Naive thymus-derived CD4-positive, alpha-beta T cell (primary cell): ENCODE data around the gene RNF227. TPM values are rescaled to one million over a fixed set of nuclear protein-coding genes. Genes with fewer than 3 reads are reported as not detected.
A peak's percentile ranks its signal among the peaks of the same experiment; 100 is the strongest.

Experiments used
- ATAC-seq: fragments of 150-1000 bp; cut with Tn5 transposase; 2 replicates; pipeline ENCODE4 v1.10.0; 2021; ENCODE audit warnings: mild to moderate bottlenecking, moderate library complexity
- CTCF ChIA-PET: fragments of 350-600 bp; sonication (Branson Sonifier 250); formaldehyde crosslinking; loops from one replicate; lab custom pipeline; 2021; ENCODE audit warnings: antibody characterized with exemption; lab: Charles Lee
- POLR2A ChIA-PET: fragments of 350-600 bp; sonication (Branson Sonifier 250); formaldehyde crosslinking; loops from one replicate; lab custom pipeline; 2021; ENCODE audit warnings: antibody characterized with exemption, inconsistent platforms; lab: Charles Lee
- DNase-seq, 9 donors: peaks; one replicate each; pipeline versions ENCODE4 v3.0.0 to v3.0.0-alpha.2; 2020 to 2022; ENCODE audit warnings: mixed read lengths in 1 of 9
- H3K27ac ChIP-seq: one replicate; pipeline ENCODE4 v1.7.0; 2013; ENCODE audit warnings: mild to moderate bottlenecking, low read depth, low read length, moderate library complexity
- H3K27me3 ChIP-seq, 2 donors: one replicate each; pipeline ENCODE4 v1.7.0; 2013; ENCODE audit warnings: low read length in 2 of 2, mild to moderate bottlenecking in 2 of 2, moderate library complexity in 2 of 2; ENCODE audit not compliant: control insufficient read depth in 2 of 2, insufficient read depth in 2 of 2
- H3K36me3 ChIP-seq, 3 experiments: 1 replicate in 2 of 3; 2 replicates in 1 of 3; pipeline ENCODE4 v1.7.0; 2013; ENCODE audit warnings: low read length in 3 of 3, mild to moderate bottlenecking in 3 of 3, moderate library complexity in 1 of 3; ENCODE audit not compliant: insufficient read depth in 3 of 3, control insufficient read depth in 2 of 3
- H3K4me1 ChIP-seq, 2 donors: one replicate each; pipeline ENCODE4 v1.7.0; 2013; ENCODE audit warnings: low read length in 2 of 2, mild to moderate bottlenecking in 2 of 2, moderate library complexity in 1 of 2; ENCODE audit not compliant: control insufficient read depth in 2 of 2, insufficient read depth in 2 of 2
- H3K4me3 ChIP-seq: 2 replicates; pipeline ENCODE4 v1.7.0; 2013; ENCODE audit warnings: mild to moderate bottlenecking, low read length
- H3K9me3 ChIP-seq, 3 experiments: 1 replicate in 2 of 3; 2 replicates in 1 of 3; pipeline ENCODE4 v1.7.0; 2013; ENCODE audit warnings: low read length in 3 of 3; ENCODE audit not compliant: control insufficient read depth in 2 of 3
- H3K27ac Mint-ChIP-seq, 9 donors: one replicate each; pipeline ENCODE4 v1.8.0; 2020 to 2022; ENCODE audit warnings: mixed read lengths in 9 of 9, mild to moderate bottlenecking in 8 of 9, moderate library complexity in 5 of 9, inconsistent platforms in 2 of 9
- H3K27me3 Mint-ChIP-seq, 5 donors: one replicate each; pipeline ENCODE4 v1.8.0; 2021 to 2022; ENCODE audit warnings: mixed read lengths in 5 of 5, mild to moderate bottlenecking in 1 of 5
- H3K36me3 Mint-ChIP-seq, 5 donors: one replicate each; pipeline ENCODE4 v1.8.0; 2020 to 2022; ENCODE audit warnings: mixed read lengths in 5 of 5, mild to moderate bottlenecking in 3 of 5, inconsistent platforms in 1 of 5
- H3K4me1 Mint-ChIP-seq, 7 donors: one replicate each; pipeline ENCODE4 v1.8.0; 2020 to 2022; ENCODE audit warnings: mixed read lengths in 7 of 7, mild to moderate bottlenecking in 3 of 7, inconsistent platforms in 1 of 7
- H3K4me3 Mint-ChIP-seq, 10 donors: one replicate each; pipeline ENCODE4 v1.8.0; 2020 to 2022; ENCODE audit warnings: mild to moderate bottlenecking in 10 of 10, mixed read lengths in 10 of 10, moderate library complexity in 6 of 10, inconsistent platforms in 2 of 10
- H3K9me3 Mint-ChIP-seq, 11 donors: one replicate each; pipeline ENCODE4 v1.8.0; 2020 to 2022; ENCODE audit warnings: mixed read lengths in 11 of 11, mild to moderate bottlenecking in 4 of 11, inconsistent platforms in 1 of 11, moderate library complexity in 1 of 11
- intact Hi-C, 2 donors: fragments of 100-400 bp; cut with micrococcal nuclease; formaldehyde crosslinking; loops; one replicate each; pipeline ENCODE4 v1.15.1; 2023
- polyA plus RNA-seq, 2 donors: library from polyadenylated mRNA; unstranded; fragments of 300-500 nt; fragmentation: Illumina TruSeq; gene quantifications; one replicate each; pipeline ENCODE4 v1.2.3, GENCODE V29; 2021
- total RNA-seq, 6 experiments: library from RNA in 5 of 6; stranded (reverse) in 5 of 6; gene quantifications; 1 replicate in 5 of 6; 2 replicates in 1 of 6; pipeline ENCODE4 v1.2.3 and lab custom pipeline; 2021 to 2026

The RNF227 gene
- total and polyA plus RNA-seq, 7 experiments from 2014 or later: 2.6 to 8.2 (median 4.9) TPM

- Histone ChIP-seq H3K4me3 (no peak overlapping the region), H3K27me3 (no peaks in the 10 kb centered on the region), H3K9me3 (no peaks in the 10 kb centered on the region), H3K4me1 (no peaks in the 10 kb centered on the region), H3K36me3 (peaks cover 55 to 99% (median 74%) of the 10 kb centered on the region in 3 experiments), H3K27ac (no peak overlapping the region)
- no peaks in the 10 kb centered on the region for H3K27me3 Mint-ChIP-seq
- peaks cover 0 to 10% (median 0%) of the 10 kb centered on the region in 7 donors for H3K4me1 Mint-ChIP-seq
- ChIA-PET POLR2A (interaction anchor here (1.0 to 1.2 kb wide), 4 partner anchors 9 to 29 kb away, joined by 3 to 9 read pairs (median 4); partner anchors contain the start of genes CNTROB and RNF227), CTCF (interaction anchor here (0.9 kb wide), 1 partner anchor 47 kb away, joined by 3 read pairs; no protein-coding TSS in a partner anchor)
- H3K36me3 Mint-ChIP-seq: peaks cover 34 to 80% (median 52%) of the 10 kb centered on the region in 5 donors
- peak overlapping the region in 8 of 9 donors; percentile 5 to 90 (median 56) for H3K27ac Mint-ChIP-seq
- H3K4me3 Mint-ChIP-seq: no peak overlapping the region
- ATAC-seq (no peak), DNase-seq (no peak)
- intact Hi-C loops: no loop called here
- H3K9me3 Mint-ChIP-seq: no peaks in the 10 kb centered on the region
Observed at GRCh38 chr17:7903154-7904103, 12.7 kb downstream of the RNF227 start.

- peaks cover 30 to 80% (median 57%) of the 10 kb centered on the region in 5 donors for H3K36me3 Mint-ChIP-seq
- intact Hi-C loops: loop anchor here (1.0 to 2.0 kb wide), 3 partner anchors 15 to 35 kb away; no protein-coding TSS in a partner anchor
- ChIA-PET CTCF (interaction anchor here (0.7 to 3.1 kb wide), 6 partner anchors 9 to 99 kb away, joined by 3 to 10 read pairs (median 4); partner anchors contain the start of gene CHD3), POLR2A (interaction anchor here (0.9 to 1.1 kb wide), 3 partner anchors 14 to 34 kb away, joined by 3 to 4 read pairs (median 4); no protein-coding TSS in a partner anchor)
- Histone ChIP-seq H3K9me3 (no peaks in the 10 kb centered on the region), H3K4me3 (no peak overlapping the region), H3K27me3 (no peaks in the 10 kb centered on the region), H3K27ac (no peak overlapping the region), H3K36me3 (peaks cover 59 to 93% (median 62%) of the 10 kb centered on the region in 3 experiments), H3K4me1 (no peaks in the 10 kb centered on the region)
- ATAC-seq (peak; percentile 75), DNase-seq (peak in 4 of 9 donors; percentile 33 to 42 (median 36))
- H3K27ac Mint-ChIP-seq: peak overlapping the region in 8 of 9 donors; percentile 0 to 92 (median 78)
- H3K4me3 Mint-ChIP-seq: no peak overlapping the region
- H3K4me1 Mint-ChIP-seq: peaks cover 8 to 27% (median 15%) of the 10 kb centered on the region in 7 donors
- H3K9me3 Mint-ChIP-seq: no peaks in the 10 kb centered on the region
- H3K27me3 Mint-ChIP-seq: no peaks in the 10 kb centered on the region
Observed at GRCh38 chr17:7897773-7898172, 18.3 kb downstream of the RNF227 start.

- intact Hi-C loops: loop anchor here (1.0 kb wide), 2 partner anchors 34 to 35 kb away; no protein-coding TSS in a partner anchor
- no peak for DNase-seq
- Mint-ChIP-seq H3K4me1 (peaks cover 8 to 27% (median 16%) of the 10 kb centered on the region in 7 donors), H3K27me3 (no peaks in the 10 kb centered on the region), H3K27ac (peak overlapping the region in 7 of 9 donors; percentile 0 to 92 (median 77)), H3K9me3 (no peaks in the 10 kb centered on the region), H3K4me3 (no peak overlapping the region), H3K36me3 (peaks cover 30 to 76% (median 54%) of the 10 kb centered on the region in 5 donors)
- ATAC-seq: no peak
- ChIA-PET CTCF (interaction anchor here (0.6 to 3.1 kb wide), 4 partner anchors 31 to 93 kb away, joined by 3 to 10 read pairs (median 4); no protein-coding TSS in a partner anchor), POLR2A (interaction anchor here (0.9 to 1.1 kb wide), 3 partner anchors 11 to 34 kb away, joined by 3 to 4 read pairs (median 4); no protein-coding TSS in a partner anchor)
- Histone ChIP-seq H3K4me3 (no peak overlapping the region), H3K27me3 (no peaks in the 10 kb centered on the region), H3K36me3 (peaks cover 59 to 92% (median 61%) of the 10 kb centered on the region in 3 experiments), H3K9me3 (no peaks in the 10 kb centered on the region), H3K4me1 (no peaks in the 10 kb centered on the region), H3K27ac (no peak overlapping the region)
Observed at GRCh38 chr17:7897090-7897489, 19.0 kb downstream of the RNF227 start.

GRCh38 chr17:7894866-7895265 lies 21.2 kb downstream of the RNF227 start:
- POLR2A ChIA-PET: interaction anchor here (1.3 kb wide), 2 partner anchors 18 to 28 kb away, joined by 4 to 6 read pairs; no protein-coding TSS in a partner anchor

GRCh38 chr17:7894226-7894625 lies 21.9 kb downstream of the RNF227 start:
- H3K27ac Mint-ChIP-seq: peak overlapping the region in 6 of 9 donors; percentile 42 to 86 (median 66)
- Histone ChIP-seq H3K4me1 (peaks cover 3 to 8% of the 10 kb centered on the region in 2 donors), H3K27me3 (no peaks in the 10 kb centered on the region), H3K9me3 (no peaks in the 10 kb centered on the region), H3K4me3 (no peak overlapping the region), H3K36me3 (peaks cover 48 to 92% (median 60%) of the 10 kb centered on the region in 3 experiments), H3K27ac (no peak overlapping the region)
- H3K4me3 Mint-ChIP-seq: no peak overlapping the region
- CTCF ChIA-PET: interaction anchor here (0.8 to 1.7 kb wide), 3 partner anchors 31 to 96 kb away, joined by 3 to 7 read pairs (median 3); no protein-coding TSS in a partner anchor
- intact Hi-C loops: no loop called here
- peaks cover 20 to 61% (median 47%) of the 10 kb centered on the region in 5 donors for H3K36me3 Mint-ChIP-seq
- H3K4me1 Mint-ChIP-seq: peaks cover 8 to 33% (median 25%) of the 10 kb centered on the region in 7 donors
- H3K27me3 Mint-ChIP-seq: no peaks in the 10 kb centered on the region
- POLR2A ChIA-PET: interaction anchor here (1.3 kb wide), 1 partner anchor 28 kb away, joined by 6 read pairs; no protein-coding TSS in a partner anchor
- no peaks in the 10 kb centered on the region for H3K9me3 Mint-ChIP-seq
- ATAC-seq (no peak), DNase-seq (no peak)

More at GRCh38 chr17:7894866-7895265, 21.2 kb downstream of the RNF227 start:
- Histone ChIP-seq H3K4me3 (no peak overlapping the region), H3K27ac (peak overlapping the region; percentile 2), H3K36me3 (peaks cover 54 to 93% (median 60%) of the 10 kb centered on the region in 3 experiments), H3K27me3 (no peaks in the 10 kb centered on the region), H3K4me1 (peaks cover 0 to 1% of the 10 kb centered on the region in 2 donors), H3K9me3 (no peaks in the 10 kb centered on the region)
- Mint-ChIP-seq H3K27me3 (no peaks in the 10 kb centered on the region), H3K36me3 (peaks cover 25 to 68% (median 52%) of the 10 kb centered on the region in 5 donors), H3K27ac (peak overlapping the region in 7 of 9 donors; percentile 42 to 86 (median 70)), H3K4me3 (peak overlapping the region in 1 of 10 donors; percentile 10), H3K9me3 (no peaks in the 10 kb centered on the region), H3K4me1 (peaks cover 8 to 33% (median 25%) of the 10 kb centered on the region in 7 donors)
- DNase-seq (no peak), ATAC-seq (no peak)
- intact Hi-C loops: loop anchor here in 1 of 2 donors (1.0 kb wide), 1 partner anchor 8 kb away; no protein-coding TSS in a partner anchor
- CTCF ChIA-PET: interaction anchor here (1.1 to 3.1 kb wide), 3 partner anchors 32 to 95 kb away, joined by 3 to 10 read pairs (median 7); no protein-coding TSS in a partner anchor
